ENCODE results near the gene RAMP1.
A peak's percentile ranks its signal among the peaks of the same experiment; 100 is the strongest.

Gene RAMP1

GRCh38 chr2:237877576-237878307 is 18.3 kb downstream of the RAMP1 start:
- no peaks in the 10 kb centered on the region for H3K9me3 ChIP-seq (ENCODE audit: severe bottlenecking)
- H3K27me3 ChIP-seq (ENCODE audit: insufficient read depth, poor library complexity, severe bottlenecking): no peaks in the 10 kb centered on the region
- peak overlapping the region; percentile 67 for H3K27ac ChIP-seq (ENCODE audit: poor library complexity, severe bottlenecking)
- no peak for ATAC-seq (ENCODE audit: low read depth)
- H3K4me1 ChIP-seq (ENCODE audit: insufficient read depth, poor library complexity, severe bottlenecking): peaks cover 41% of the 10 kb centered on the region
- H3K36me3 ChIP-seq (ENCODE audit: low read depth): no peaks in the 10 kb centered on the region
- TF ChIP-seq CTCF (IDR thresholded peaks at IDR 0.05; ENCODE audit: poor library complexity, severe bottlenecking): no peak
- DNase-seq (ENCODE audit: low spot score): no peak
- no peak overlapping the region for H3K4me3 ChIP-seq (ENCODE audit: severe bottlenecking)

- no peaks in the 10 kb centered on the region for H3K36me3 ChIP-seq (ENCODE audit: low read depth)
- no peaks in the 10 kb centered on the region for H3K27me3 ChIP-seq (ENCODE audit: insufficient read depth, poor library complexity, severe bottlenecking)
- H3K9me3 ChIP-seq (ENCODE audit: severe bottlenecking): no peaks in the 10 kb centered on the region
- H3K27ac ChIP-seq (ENCODE audit: poor library complexity, severe bottlenecking): peak overlapping the region; percentile 67
- no peak overlapping the region for H3K4me3 ChIP-seq (ENCODE audit: severe bottlenecking)
- ATAC-seq (ENCODE audit: low read depth) (no peak), DNase-seq (ENCODE audit: low spot score) (no peak)
- TF ChIP-seq CTCF (IDR thresholded peaks at IDR 0.05; ENCODE audit: poor library complexity, severe bottlenecking): no peak
- H3K4me1 ChIP-seq (ENCODE audit: insufficient read depth, poor library complexity, severe bottlenecking): peaks cover 34% of the 10 kb centered on the region
Measured at GRCh38 chr2:237878321-237879057, 19.1 kb downstream of the RAMP1 start.

GRCh38 chr2:237879058-237879430 is 19.6 kb downstream of the RAMP1 start:
- ATAC-seq (ENCODE audit: low read depth) (no peak), DNase-seq (ENCODE audit: low spot score) (no peak)
- peak overlapping the region; percentile 67 for H3K27ac ChIP-seq (ENCODE audit: poor library complexity, severe bottlenecking)
- no peaks in the 10 kb centered on the region for H3K36me3 ChIP-seq (ENCODE audit: low read depth)
- no peak for TF ChIP-seq CTCF (IDR thresholded peaks at IDR 0.05; ENCODE audit: poor library complexity, severe bottlenecking)
- no peak overlapping the region for H3K4me3 ChIP-seq (ENCODE audit: severe bottlenecking)
- H3K4me1 ChIP-seq (ENCODE audit: insufficient read depth, poor library complexity, severe bottlenecking): peaks cover 29% of the 10 kb centered on the region
- H3K27me3 ChIP-seq (ENCODE audit: insufficient read depth, poor library complexity, severe bottlenecking): no peaks in the 10 kb centered on the region
- H3K9me3 ChIP-seq (ENCODE audit: severe bottlenecking): no peaks in the 10 kb centered on the region

GRCh38 chr2:237879991-237880560 is 20.7 kb downstream of the RAMP1 start:
- H3K27ac ChIP-seq (ENCODE audit: poor library complexity, severe bottlenecking): no peak overlapping the region
- ATAC-seq (ENCODE audit: low read depth) (no peak), DNase-seq (ENCODE audit: low spot score) (no peak)
- H3K9me3 ChIP-seq (ENCODE audit: severe bottlenecking): no peaks in the 10 kb centered on the region
- peaks cover 18% of the 10 kb centered on the region for H3K4me1 ChIP-seq (ENCODE audit: insufficient read depth, poor library complexity, severe bottlenecking)
- no peak for TF ChIP-seq CTCF (IDR thresholded peaks at IDR 0.05; ENCODE audit: poor library complexity, severe bottlenecking)
- no peaks in the 10 kb centered on the region for H3K36me3 ChIP-seq (ENCODE audit: low read depth)
- no peaks in the 10 kb centered on the region for H3K27me3 ChIP-seq (ENCODE audit: insufficient read depth, poor library complexity, severe bottlenecking)
- no peak overlapping the region for H3K4me3 ChIP-seq (ENCODE audit: severe bottlenecking)
